Measurements from ENCODE around the gene CCDC57. TPM values are rescaled to one million over a fixed set of nuclear protein-coding genes. Genes with fewer than 3 reads are reported as not detected.

The CCDC57 gene
- polyA plus RNA-seq, 3 donors = 17.1 to 43.8 (median 20.1) TPM

GRCh38 chr17:82106688-82107305 lies 105.8 kb downstream of the CCDC57 start:
- peak overlapping the region; percentile 78 for H3K4me2 ChIP-seq (replicated peaks; ENCODE audit: extremely low read depth, low read length, poor library complexity, severe bottlenecking)
- H4K20me1 ChIP-seq (ENCODE audit: insufficient read depth, low read length) = no peaks in the 10 kb centered on the region
- H3K27me3 ChIP-seq (ENCODE audit: control insufficient read depth in 2 of 2, insufficient read depth in 2 of 2, low read length in 2 of 2) = no peaks in the 10 kb centered on the region
- Mint-ChIP-seq H3K4me3 (peak overlapping the region; percentile 78 to 92), H3K4me1 (peaks cover 31% of the 10 kb centered on the region), H3K27ac (peak overlapping the region; percentile 83 to 94 (median 90)), H3K36me3 (no peaks in the 10 kb centered on the region), H3K9me3 (no peaks in the 10 kb centered on the region), H3K27me3 (ENCODE audit: low read depth in 3 of 3) (peaks cover 0 to 3% (median 0%) of the 10 kb centered on the region in 3 donors)
- no peak for TF ChIP-seq CTCF (IDR thresholded peaks at IDR 0.05)
- peak overlapping the region; percentile 76 for H3K9ac ChIP-seq (ENCODE audit: insufficient read depth, low read length, poor library complexity, severe bottlenecking)
- no peaks in the 10 kb centered on the region for H3K79me2 ChIP-seq (ENCODE audit: insufficient read depth, low read length)
- peak overlapping the region; percentile 86 to 87 for H3K27ac ChIP-seq (ENCODE audit: low read depth in 1 of 2, low read length in 2 of 2)
- 39% methylated on average over 8 of the region's 9 CpGs for WGBS (ENCODE audit: insufficient coverage)
- H3K9me3 ChIP-seq (replicated peaks in 1 of 2; ENCODE audit: control insufficient read depth in 1 of 2, insufficient read depth in 1 of 2, low read length in 2 of 2) = no peaks in the 10 kb centered on the region
- H3K4me1 ChIP-seq (ENCODE audit: control insufficient read depth in 1 of 2, insufficient read depth in 2 of 2, low read length in 2 of 2) = peaks cover 24% of the 10 kb centered on the region in 2 donors
- DNase-seq = no peak
- peak overlapping the region; percentile 19 to 80 (median 42) for H3K4me3 ChIP-seq (replicated peaks in 1 of 3; ENCODE audit: low read depth in 2 of 3, low read length in 3 of 3)
- no peaks in the 10 kb centered on the region for H3K36me3 ChIP-seq (replicated peaks in 1 of 2; ENCODE audit: control insufficient read depth in 1 of 2, insufficient read depth in 2 of 2, low read length in 2 of 2)
- intact Hi-C loops (cut with micrococcal nuclease) = no loop called here
- H2AFZ ChIP-seq (ENCODE audit: insufficient read depth, low read depth, low read length, poor library complexity, severe bottlenecking) = peak overlapping the region; percentile 95

GRCh38 chr17:82105882-82106687 lies 106.6 kb downstream of the CCDC57 start:
- H3K4me1 Mint-ChIP-seq = peaks cover 31% of the 10 kb centered on the region
- no peaks in the 10 kb centered on the region for H3K27me3 ChIP-seq (ENCODE audit: control insufficient read depth in 2 of 2, insufficient read depth in 2 of 2, low read length in 2 of 2)
- peak overlapping the region; percentile 78 for H3K4me2 ChIP-seq (replicated peaks; ENCODE audit: extremely low read depth, low read length, poor library complexity, severe bottlenecking)
- peak overlapping the region; percentile 83 to 94 (median 90) for H3K27ac Mint-ChIP-seq
- H3K79me2 ChIP-seq (ENCODE audit: insufficient read depth, low read length) = no peaks in the 10 kb centered on the region
- H3K9me3 ChIP-seq (replicated peaks in 1 of 2; ENCODE audit: control insufficient read depth in 1 of 2, insufficient read depth in 1 of 2, low read length in 2 of 2) = no peaks in the 10 kb centered on the region
- peak; percentile 29 for TF ChIP-seq CTCF (IDR thresholded peaks at IDR 0.05)
- peak overlapping the region; percentile 76 for H3K9ac ChIP-seq (ENCODE audit: insufficient read depth, low read length, poor library complexity, severe bottlenecking)
- intact Hi-C loops (cut with micrococcal nuclease) = no loop called here
- peak overlapping the region; percentile 95 for H2AFZ ChIP-seq (ENCODE audit: insufficient read depth, low read depth, low read length, poor library complexity, severe bottlenecking)
- peak overlapping the region; percentile 19 to 80 (median 42) for H3K4me3 ChIP-seq (replicated peaks in 1 of 3; ENCODE audit: low read depth in 2 of 3, low read length in 3 of 3)
- peak overlapping the region; percentile 86 to 87 for H3K27ac ChIP-seq (ENCODE audit: low read depth in 1 of 2, low read length in 2 of 2)
- no peaks in the 10 kb centered on the region for H3K36me3 ChIP-seq (replicated peaks in 1 of 2; ENCODE audit: control insufficient read depth in 1 of 2, insufficient read depth in 2 of 2, low read length in 2 of 2)
- H3K4me3 Mint-ChIP-seq = peak overlapping the region; percentile 78 to 92
- no peaks in the 10 kb centered on the region for H3K27me3 Mint-ChIP-seq (ENCODE audit: low read depth in 3 of 3)
- H3K4me1 ChIP-seq (ENCODE audit: control insufficient read depth in 1 of 2, insufficient read depth in 2 of 2, low read length in 2 of 2) = peaks cover 24% of the 10 kb centered on the region in 2 donors
- H3K9me3 Mint-ChIP-seq = no peaks in the 10 kb centered on the region
- no peaks in the 10 kb centered on the region for H3K36me3 Mint-ChIP-seq
- peak; percentile 47 to 59 (median 57) for DNase-seq
- WGBS (ENCODE audit: insufficient coverage) = 6% methylated on average over 24 of the region's 24 CpGs
- no peaks in the 10 kb centered on the region for H4K20me1 ChIP-seq (ENCODE audit: insufficient read depth, low read length)

Data from CD14-positive monocyte (primary cell).